ENCODE data around the gene HNF1B.

The HNF1B gene

GRCh38 chr17:37761059-37761458 is 16.2 kb upstream of the HNF1B start:
- no peaks in the 10 kb centered on the region for H3K36me3 ChIP-seq (ENCODE audit: control insufficient read depth, low read length)
- no peaks in the 10 kb centered on the region for H3F3A ChIP-seq (ENCODE audit: control insufficient read depth, insufficient read depth)
- no peaks in the 10 kb centered on the region for H3K79me2 ChIP-seq (ENCODE audit: control insufficient read depth, low read length)
- no peaks in the 10 kb centered on the region for H3K4me1 ChIP-seq (ENCODE audit: control insufficient read depth, low read length)
- no peaks in the 10 kb centered on the region for H3K9me3 ChIP-seq (ENCODE audit: control insufficient read depth, insufficient read depth, low read length)
- no peak for TF ChIP-seq EZH2phosphoT487 (IDR thresholded peaks at IDR 0.05; ENCODE audit: borderline replicate concordance, low read length)
- no peak for TF ChIP-seq CTCF (IDR thresholded peaks at IDR 0.05; ENCODE audit: low read depth, low read length, poor library complexity, severe bottlenecking)
- no peaks in the 10 kb centered on the region for H4K20me1 ChIP-seq (ENCODE audit: control insufficient read depth, insufficient read depth, low read depth, low read length)
- H3K4me3 ChIP-seq (ENCODE audit: low read length): no peak overlapping the region
- H3K4me2 ChIP-seq (ENCODE audit: low read length): no peak overlapping the region
- H3K27me3 ChIP-seq (ENCODE audit: control insufficient read depth, low read length): peaks cover 42% of the 10 kb centered on the region
- no peak overlapping the region for H3K27ac ChIP-seq (ENCODE audit: low read depth, low read length)
- H3K9me2 ChIP-seq (replicated peaks; ENCODE audit: control insufficient read depth, low read length): no peaks in the 10 kb centered on the region

- H3K4me2 ChIP-seq (ENCODE audit: low read length): no peak overlapping the region
- H3K9me3 ChIP-seq (ENCODE audit: control insufficient read depth, insufficient read depth, low read length): no peaks in the 10 kb centered on the region
- H3K27ac ChIP-seq (ENCODE audit: low read depth, low read length): no peak overlapping the region
- H3K4me1 ChIP-seq (ENCODE audit: control insufficient read depth, low read length): no peaks in the 10 kb centered on the region
- no peaks in the 10 kb centered on the region for H3K79me2 ChIP-seq (ENCODE audit: control insufficient read depth, low read length)
- H3K9me2 ChIP-seq (replicated peaks; ENCODE audit: control insufficient read depth, low read length): no peaks in the 10 kb centered on the region
- no peak overlapping the region for H3K4me3 ChIP-seq (ENCODE audit: low read length)
- no peaks in the 10 kb centered on the region for H4K20me1 ChIP-seq (ENCODE audit: control insufficient read depth, insufficient read depth, low read depth, low read length)
- peaks cover 26% of the 10 kb centered on the region for H3K27me3 ChIP-seq (ENCODE audit: control insufficient read depth, low read length)
- no peak for TF ChIP-seq EZH2phosphoT487 (IDR thresholded peaks at IDR 0.05; ENCODE audit: borderline replicate concordance, low read length)
- TF ChIP-seq CTCF (IDR thresholded peaks at IDR 0.05; ENCODE audit: low read depth, low read length, poor library complexity, severe bottlenecking): no peak
- no peaks in the 10 kb centered on the region for H3K36me3 ChIP-seq (ENCODE audit: control insufficient read depth, low read length)
- no peaks in the 10 kb centered on the region for H3F3A ChIP-seq (ENCODE audit: control insufficient read depth, insufficient read depth)
Measured at GRCh38 chr17:37759014-37759637, 14.3 kb upstream of the HNF1B start.

GRCh38 chr17:37756051-37756450 is 11.2 kb upstream of the HNF1B start:
- TF ChIP-seq EZH2phosphoT487 (IDR thresholded peaks at IDR 0.05; ENCODE audit: borderline replicate concordance, low read length): no peak
- Histone ChIP-seq H3K36me3 (ENCODE audit: control insufficient read depth, low read length) (no peaks in the 10 kb centered on the region), H4K20me1 (ENCODE audit: control insufficient read depth, insufficient read depth, low read depth, low read length) (no peaks in the 10 kb centered on the region), H3K4me2 (ENCODE audit: low read length) (no peak overlapping the region), H3K4me3 (ENCODE audit: low read length) (no peak overlapping the region), H3K9me3 (ENCODE audit: control insufficient read depth, insufficient read depth, low read length) (no peaks in the 10 kb centered on the region), H3F3A (ENCODE audit: control insufficient read depth, insufficient read depth) (no peaks in the 10 kb centered on the region), H3K4me1 (ENCODE audit: control insufficient read depth, low read length) (no peaks in the 10 kb centered on the region), H3K27me3 (ENCODE audit: control insufficient read depth, low read length) (peaks cover 39% of the 10 kb centered on the region), H3K27ac (ENCODE audit: low read depth, low read length) (no peak overlapping the region), H3K9me2 (replicated peaks; ENCODE audit: control insufficient read depth, low read length) (no peaks in the 10 kb centered on the region), H3K79me2 (ENCODE audit: control insufficient read depth, low read length) (no peaks in the 10 kb centered on the region)

GRCh38 chr17:37755455-37755854 is 10.6 kb upstream of the HNF1B start:
- Histone ChIP-seq H4K20me1 (ENCODE audit: control insufficient read depth, insufficient read depth, low read depth, low read length) (0 out of 2 replicates have a peak, but pooled peaks cover under 1% of the 10 kb centered on the region), H3K36me3 (ENCODE audit: control insufficient read depth, low read length) (no peaks in the 10 kb centered on the region), H3K27me3 (ENCODE audit: control insufficient read depth, low read length) (peaks cover 45% of the 10 kb centered on the region), H3K27ac (ENCODE audit: low read depth, low read length) (no peak overlapping the region), H3F3A (ENCODE audit: control insufficient read depth, insufficient read depth) (no peaks in the 10 kb centered on the region), H3K4me2 (ENCODE audit: low read length) (no peak overlapping the region), H3K4me1 (ENCODE audit: control insufficient read depth, low read length) (no peaks in the 10 kb centered on the region), H3K79me2 (ENCODE audit: control insufficient read depth, low read length) (no peaks in the 10 kb centered on the region), H3K9me2 (replicated peaks; ENCODE audit: control insufficient read depth, low read length) (no peaks in the 10 kb centered on the region), H3K9me3 (ENCODE audit: control insufficient read depth, insufficient read depth, low read length) (no peaks in the 10 kb centered on the region), H3K4me3 (ENCODE audit: low read length) (no peak overlapping the region)
- TF ChIP-seq EZH2phosphoT487 (IDR thresholded peaks at IDR 0.05; ENCODE audit: borderline replicate concordance, low read length) (no peak), CTCF (IDR thresholded peaks at IDR 0.05; ENCODE audit: low read depth, low read length, poor library complexity, severe bottlenecking) (no peak)

All from DOHH2 (cell line).